Measurements from ENCODE around the gene ATP10D.

The ATP10D gene

DNA sequence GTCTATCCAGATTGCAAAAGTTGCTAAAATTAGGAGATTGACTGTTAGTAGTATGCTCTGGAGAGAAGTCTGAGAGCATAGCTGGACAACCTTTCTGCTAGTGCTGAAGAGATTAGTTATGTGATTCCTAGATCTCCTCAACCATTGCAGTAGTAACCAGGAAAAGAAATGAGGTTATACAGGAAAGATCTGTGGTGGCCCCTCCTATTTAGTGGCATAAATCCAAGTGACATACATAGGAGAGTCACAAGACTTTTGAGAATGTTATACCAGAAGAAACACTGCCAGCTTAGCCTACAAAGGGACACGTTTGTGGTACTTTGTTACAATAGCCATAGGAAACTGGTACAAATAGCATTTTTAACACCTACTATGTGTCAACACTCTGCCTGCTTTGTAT lies 105.2 kb downstream of the ATP10D start:
- DNase-seq (ENCODE audit: low spot score) = no peak

GRCh38 chr4:47597696-47598095 lies 112.6 kb downstream of the ATP10D start:
- no peak for DNase-seq (ENCODE audit: low spot score)

GRCh38 chr4:47598320-47598719 lies 113.2 kb downstream of the ATP10D start:
- DNase-seq (ENCODE audit: low spot score) = no peak

DNA sequence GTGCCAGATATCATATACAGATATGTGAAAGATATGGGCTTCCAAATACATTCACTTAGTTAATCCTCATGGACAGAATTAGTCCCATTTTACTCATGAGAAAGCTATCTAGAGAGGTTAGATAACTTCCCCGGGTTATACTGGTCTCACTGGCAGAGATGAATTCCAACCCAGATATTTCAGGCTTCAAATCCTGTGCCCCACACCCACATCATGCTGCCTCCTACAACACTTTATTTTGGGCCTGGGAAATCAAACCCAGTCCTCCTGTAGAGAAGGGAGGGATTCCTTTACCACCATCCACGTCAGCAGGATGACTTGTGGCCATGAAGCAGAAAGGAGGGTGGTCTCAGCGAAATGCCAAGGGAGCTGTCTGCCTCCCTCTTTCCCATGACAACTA lies 113.8 kb downstream of the ATP10D start:
- DNase-seq (ENCODE audit: low spot score) = no peak

GRCh38 chr4:47606482-47606881 lies 121.4 kb downstream of the ATP10D start:
- no peak for DNase-seq (ENCODE audit: low spot score)

- no peak for DNase-seq (ENCODE audit: low spot score)
Observed at GRCh38 chr4:47612116-47613023, 127.3 kb downstream of the ATP10D start.

DNA sequence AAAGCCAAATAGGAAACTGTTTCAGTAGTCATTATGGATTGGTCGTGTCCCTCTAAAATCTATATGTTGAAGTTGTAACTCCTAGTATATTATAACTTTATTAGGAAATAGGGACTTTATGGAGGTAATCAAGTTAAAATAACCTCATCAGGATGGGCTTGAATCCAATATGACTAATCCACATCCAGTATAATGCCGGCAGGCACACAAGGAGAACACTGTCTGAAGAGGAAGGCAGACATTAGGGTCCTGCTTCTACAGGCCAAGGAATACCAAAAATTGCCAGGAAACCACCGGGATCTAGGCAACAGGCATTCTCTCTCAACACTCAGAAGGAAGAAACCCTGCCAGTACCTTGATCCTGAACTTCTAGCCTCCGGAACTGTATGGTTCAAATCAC lies 130.3 kb downstream of the ATP10D start:
- DNase-seq (ENCODE audit: low spot score) = no peak

DNA sequence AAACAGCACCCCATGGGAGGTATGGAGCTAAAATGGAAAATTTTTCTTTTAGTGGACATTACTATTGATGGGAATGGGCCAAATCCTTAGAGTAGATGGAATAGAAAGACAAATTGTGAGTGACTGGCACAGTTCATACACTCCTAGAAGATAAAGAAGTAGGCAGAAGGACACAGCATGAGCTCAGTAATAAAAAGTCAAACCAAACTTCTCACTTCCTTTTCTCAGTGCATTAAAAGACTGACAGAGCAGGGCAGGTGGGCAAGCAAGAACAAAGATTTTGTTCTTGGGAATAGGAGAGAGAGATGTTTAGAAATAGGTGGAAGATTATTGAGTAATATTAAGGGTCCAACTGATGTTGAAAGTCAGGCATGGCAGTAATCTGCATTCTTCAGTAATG lies 132.5 kb downstream of the ATP10D start:
- no peak for DNase-seq (ENCODE audit: low spot score)

- DNase-seq (ENCODE audit: low spot score) = no peak
Observed at GRCh38 chr4:47619691-47620090, 134.6 kb downstream of the ATP10D start.

- no peak for DNase-seq (ENCODE audit: low spot score)
Observed at GRCh38 chr4:47621181-47621580, 136.1 kb downstream of the ATP10D start.

GRCh38 chr4:47624031-47624441 lies 139.0 kb downstream of the ATP10D start:
- no peak for DNase-seq (ENCODE audit: low spot score)

DNA sequence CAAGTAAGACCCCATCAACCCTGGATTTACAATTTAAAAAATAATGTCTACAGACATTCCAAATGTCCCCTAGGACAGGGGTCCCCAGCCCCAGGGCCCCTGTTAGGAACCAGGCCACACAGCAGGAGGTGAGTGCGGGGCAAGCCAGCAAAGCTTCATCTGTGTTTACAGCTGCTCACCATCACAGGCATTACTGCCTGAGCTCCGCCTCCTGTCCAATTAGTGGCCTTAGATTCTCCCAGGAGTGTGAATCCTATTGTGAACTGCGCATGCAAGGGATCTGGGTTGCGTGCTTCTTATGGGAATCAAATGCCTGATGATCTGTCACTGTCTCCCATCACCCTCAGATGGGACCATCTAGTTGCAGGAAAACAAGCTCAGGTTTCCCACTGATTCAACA lies 146.1 kb downstream of the ATP10D start:
- DNase-seq (ENCODE audit: low spot score) = no peak

DNA sequence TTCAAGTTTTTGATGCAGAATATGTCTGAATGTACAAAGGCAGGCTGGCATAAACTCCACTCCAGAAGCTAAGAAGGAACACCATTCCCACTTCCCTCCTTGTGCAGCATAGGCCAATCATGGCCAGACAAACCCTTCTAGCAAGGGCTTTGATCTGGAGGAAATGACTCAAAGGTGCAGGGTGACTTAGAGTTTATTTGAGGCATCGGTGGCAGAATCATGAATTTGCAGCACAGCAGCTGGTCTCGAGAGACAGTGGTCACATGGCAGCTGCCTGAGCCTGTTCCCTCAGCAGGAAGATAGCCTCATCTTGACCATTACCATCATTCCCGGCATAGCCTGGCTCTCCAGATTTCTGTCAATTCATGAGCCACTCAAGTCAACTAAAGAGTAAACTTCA lies 154.5 kb downstream of the ATP10D start:
- no peak for DNase-seq (ENCODE audit: low spot score)

DNA sequence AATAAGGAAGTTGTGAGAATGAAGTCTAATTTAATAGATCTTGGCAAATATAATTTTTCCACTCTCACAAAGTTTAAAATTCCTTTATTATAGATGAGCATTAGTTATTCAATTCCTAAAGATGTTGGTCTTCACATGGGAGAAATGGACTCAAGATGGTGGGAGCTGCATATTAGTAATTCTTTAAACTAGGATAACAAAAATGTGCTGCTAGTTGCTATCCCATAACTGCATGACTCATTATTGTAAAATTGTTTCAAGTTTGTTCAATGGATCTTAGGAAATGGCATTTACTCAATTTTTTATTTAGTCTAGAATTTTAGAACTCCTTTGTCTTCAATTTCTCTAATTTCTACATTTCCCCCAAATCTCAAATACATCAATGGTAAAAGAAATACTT lies 155.8 kb downstream of the ATP10D start:
- DNase-seq (ENCODE audit: low spot score) = no peak

- DNase-seq (ENCODE audit: low spot score) = no peak
Observed at GRCh38 chr4:47641755-47642154, 156.7 kb downstream of the ATP10D start.

- no peak for DNase-seq (ENCODE audit: low spot score)
Observed at GRCh38 chr4:47642191-47642830, 157.2 kb downstream of the ATP10D start.
